IMR-90 (cell line): Measurements from ENCODE around the gene KLF13. TPM values are rescaled to one million over a fixed set of nuclear protein-coding genes. Genes with fewer than 3 reads are reported as not detected.

Experiments used
- ATAC-seq: fragments of 200-7000 bp; cut with Tn5 transposase; 2 replicates; pipeline ENCODE4 v1.9.1; 2020; ENCODE audit warnings: low read depth, mild to moderate bottlenecking, moderate library complexity
- BruUV-seq: library from RNA; stranded (reverse); fragments of 400-500 nt; replicated peaks from 2 replicates; lab custom pipeline; 2021; lab: Mats Ljungman, UMichigan
- CTCF ChIA-PET: fragments of 300-600 bp; formaldehyde crosslinking; extraction: SDS; loops from one replicate; lab custom pipeline; 2021; ENCODE audit warnings: antibody characterized with exemption; lab: Yijun Ruan, JAX
- POLR2A ChIA-PET: fragments of 300-600 bp; sonication (Branson Sonifier 250); formaldehyde crosslinking; loops from one replicate; lab custom pipeline; 2022; ENCODE audit warnings: antibody characterized with exemption; ENCODE audit not compliant: unreplicated experiment; lab: Charles Lee
- DNase-seq: peaks from one replicate; pipeline ENCODE4 v3.0.0; 2013
- H2AFZ ChIP-seq: replicated peaks from 2 replicates; pipeline ENCODE3; 2013; ENCODE audit warnings: low read length, mild to moderate bottlenecking; ENCODE audit not compliant: poor library complexity
- H2AK5ac ChIP-seq: 2 replicates; pipeline ENCODE4 v1.6.1; 2013; ENCODE audit warnings: low read depth, low read length, inconsistent platforms
- H2AK9ac ChIP-seq: replicated peaks from 2 replicates; pipeline ENCODE3; 2013; ENCODE audit warnings: mild to moderate bottlenecking, low read depth, low read length, moderate library complexity; ENCODE audit not compliant: poor library complexity
- H2BK120ac ChIP-seq: 2 replicates; pipeline ENCODE4 v1.6.1; 2013; ENCODE audit warnings: low read depth, low read length, inconsistent platforms
- H2BK15ac ChIP-seq: 3 replicates; pipeline ENCODE4 v1.6.1; 2013; ENCODE audit warnings: low read depth, low read length, inconsistent platforms
- H2BK20ac ChIP-seq: 2 replicates; pipeline ENCODE4 v1.6.1; 2013; ENCODE audit warnings: low read depth, mild to moderate bottlenecking, inconsistent platforms, low read length, moderate library complexity
- H2BK5ac ChIP-seq: 2 replicates; pipeline ENCODE4 v1.6.1; 2013; ENCODE audit warnings: mild to moderate bottlenecking, low read depth, low read length, inconsistent platforms; ENCODE audit not compliant: poor library complexity, severe bottlenecking
- H3K14ac ChIP-seq: replicated peaks from 2 replicates; pipeline ENCODE4 v1.6.1; 2013; ENCODE audit warnings: low read depth, low read length, inconsistent platforms
- H3K18ac ChIP-seq: 2 replicates; pipeline ENCODE4 v1.6.1; 2013; ENCODE audit warnings: low read depth, low read length, control low read depth
- H3K23ac ChIP-seq: 2 replicates; pipeline ENCODE4 v1.6.1; 2013; ENCODE audit warnings: low read depth, low read length, inconsistent platforms
- H3K27ac ChIP-seq: 2 replicates; pipeline ENCODE4 v1.5.1; 2013; ENCODE audit warnings: mild to moderate bottlenecking, control low read depth, low read length; ENCODE audit not compliant: insufficient read depth
- H3K27me3 ChIP-seq: 2 replicates; pipeline ENCODE4 v1.6.1; 2013; ENCODE audit warnings: low read length; ENCODE audit not compliant: control insufficient read depth, insufficient read depth
- H3K36me3 ChIP-seq: 2 replicates; pipeline ENCODE4 v1.6.1; 2013; ENCODE audit warnings: low read length, mixed read lengths; ENCODE audit not compliant: control insufficient read depth, insufficient read depth
- H3K4ac ChIP-seq: 2 replicates; pipeline ENCODE4 v1.6.1; 2013; ENCODE audit warnings: low read depth, low read length, inconsistent platforms
- H3K4me1 ChIP-seq: 2 replicates; pipeline ENCODE4 v1.6.1; 2013; ENCODE audit warnings: low read length, mixed read lengths; ENCODE audit not compliant: control insufficient read depth, insufficient read depth
- H3K4me2 ChIP-seq: 2 replicates; pipeline ENCODE4 v1.6.1; 2013; ENCODE audit warnings: low read depth, mild to moderate bottlenecking, control low read depth, low read length, moderate library complexity
- H3K4me3 ChIP-seq: 2 replicates; pipeline ENCODE4 v1.5.1; 2013; ENCODE audit warnings: low read depth, mild to moderate bottlenecking, control low read depth, low read length, moderate library complexity; ENCODE audit not compliant: insufficient read depth
- H3K56ac ChIP-seq: 2 replicates; pipeline ENCODE4 v1.6.1; 2013; ENCODE audit warnings: low read length, inconsistent platforms; ENCODE audit not compliant: insufficient read depth; ENCODE audit errors: extremely low read depth
- H3K79me1 ChIP-seq, 2 experiments: 2 replicates each; pipeline ENCODE4 v1.6.1; 2013; ENCODE audit warnings: low read length in 2 of 2, inconsistent platforms in 1 of 2, low read depth in 1 of 2
- H3K9ac ChIP-seq: 2 replicates; pipeline ENCODE4 v1.6.1; 2013; ENCODE audit warnings: low read depth, low read length, control low read depth
- H3K9me1 ChIP-seq: 2 replicates; pipeline ENCODE4 v1.6.1; 2013; ENCODE audit warnings: low read length, inconsistent platforms; ENCODE audit not compliant: insufficient read depth
- H3K9me3 ChIP-seq: 2 replicates; pipeline ENCODE4 v1.6.1; 2013; ENCODE audit warnings: low read length; ENCODE audit not compliant: control insufficient read depth, insufficient read depth
- H4K20me1 ChIP-seq: 2 replicates; pipeline ENCODE4 v1.6.1; 2013; ENCODE audit warnings: low read length, inconsistent platforms; ENCODE audit not compliant: insufficient read depth
- H4K5ac ChIP-seq: 2 replicates; pipeline ENCODE4 v1.6.1; 2013; ENCODE audit warnings: mild to moderate bottlenecking, low read depth, low read length, control low read depth
- H4K8ac ChIP-seq, 2 experiments: 2 replicates each; pipeline ENCODE4 v1.6.1; 2013; ENCODE audit warnings: low read depth in 2 of 2, low read length in 2 of 2, control low read depth in 1 of 2, inconsistent platforms in 1 of 2
- H4K91ac ChIP-seq: 2 replicates; pipeline ENCODE4 v1.6.1; 2013; ENCODE audit warnings: low read depth, low read length, inconsistent platforms; ENCODE audit not compliant: insufficient read depth
- CHD1 ChIP-seq: IDR thresholded peaks from 2 replicates; pipeline ENCODE4 v1.6.1; 2012; ENCODE audit warnings: low read depth, low read length, improper control_type of control experiment
- FOS ChIP-seq: fragments of 150-350 bp; IDR thresholded peaks from 2 replicates; pipeline ENCODE4 v1.6.1; 2016; ENCODE audit warnings: low read depth, low read length
- MAZ ChIP-seq: IDR thresholded peaks from 2 replicates; pipeline ENCODE4 v1.6.1; 2012; ENCODE audit warnings: low read depth, mild to moderate bottlenecking, low read length, improper control_type of control experiment, moderate library complexity, borderline replicate concordance
- MXI1 ChIP-seq: IDR thresholded peaks from 2 replicates; pipeline ENCODE4 v1.6.1; 2012; ENCODE audit warnings: low read depth, mild to moderate bottlenecking, low read length, moderate library complexity, borderline replicate concordance
- NFE2L2 ChIP-seq: fragments of 150-350 bp; IDR thresholded peaks from 2 replicates; pipeline ENCODE4 v1.6.1; 2016; ENCODE audit warnings: low read depth, mild to moderate bottlenecking, low read length
- RAD21 ChIP-seq: IDR thresholded peaks from 2 replicates; pipeline ENCODE4 v1.6.1; 2012; ENCODE audit warnings: low read length, improper control_type of control experiment
- WGBS, 2 experiments: methylation state at CpG; one replicate each; pipeline versions ENCODE4 v1.1.5 to v1.1.7; 2013; ENCODE audit warnings: missing lambda C conversion rate in 2 of 2; ENCODE audit not compliant: insufficient read length in 1 of 2; ENCODE audit errors: extremely low coverage in 2 of 2; 5-methylcytosine and 5-hydroxymethylcytosine counted together
- dilution Hi-C: fragments of 300-500 bp; cut with HindIII; formaldehyde crosslinking; loops from one replicate; pipeline ENCODE4 v1.14.3; 2018; ENCODE audit warnings: low sequenced_read_pairs; ENCODE audit not compliant: unreplicated experiment
- in situ Hi-C: fragments of 300-500 bp; cut with MboI; formaldehyde crosslinking; loops from 3 replicates; pipeline ENCODE4 v1.14.3; 2019; ENCODE audit warnings: low sequenced_read_pairs, inconsistent platforms, mixed read lengths
- intact Hi-C: fragments of 100-400 bp; cut with micrococcal nuclease; formaldehyde crosslinking; loops from 2 replicates; pipeline ENCODE4 v1.10.0; 2022
- polyA plus RNA-seq, 3 experiments: library from polyadenylated mRNA; depleted of rRNA; stranded (reverse); fragments of >200 nt; gene quantifications; 2 replicates each; pipeline ENCODE4 v1.2.3, GENCODE V29; 2012; ENCODE audit warnings: low replicate concordance in 1 of 3
- total RNA-seq: library from RNA; depleted of rRNA; stranded (reverse); fragments of >200 nt; gene quantifications from 2 replicates; pipeline ENCODE4 v1.2.3, GENCODE V29; 2012
- TF ChIP-seq, protein P1 (sequence below): fragments of 150-350 bp; IDR thresholded peaks from 2 replicates; pipeline ENCODE4 v1.6.1; 2017; ENCODE audit warnings: mild to moderate bottlenecking, antibody characterized with exemption, low read length, low read depth
- TF ChIP-seq, protein P2 (sequence below): conservative IDR thresholded peaks from 2 replicates; pipeline ENCODE4 v1.5.1; 2012; ENCODE audit warnings: mild to moderate bottlenecking, low read depth, low read length, improper control_type of control experiment
- TF ChIP-seq, protein P3 (sequence below): fragments of 150-350 bp; IDR thresholded peaks from 2 replicates; pipeline ENCODE4 v1.6.1; 2016; ENCODE audit warnings: low read depth, mild to moderate bottlenecking, low read length, moderate library complexity, borderline replicate concordance

Gene KLF13
- total and polyA plus RNA-seq, 2 of the 4 experiments (the other 2 are of a cell fraction), result 9.5 to 10.6 TPM

DNA sequence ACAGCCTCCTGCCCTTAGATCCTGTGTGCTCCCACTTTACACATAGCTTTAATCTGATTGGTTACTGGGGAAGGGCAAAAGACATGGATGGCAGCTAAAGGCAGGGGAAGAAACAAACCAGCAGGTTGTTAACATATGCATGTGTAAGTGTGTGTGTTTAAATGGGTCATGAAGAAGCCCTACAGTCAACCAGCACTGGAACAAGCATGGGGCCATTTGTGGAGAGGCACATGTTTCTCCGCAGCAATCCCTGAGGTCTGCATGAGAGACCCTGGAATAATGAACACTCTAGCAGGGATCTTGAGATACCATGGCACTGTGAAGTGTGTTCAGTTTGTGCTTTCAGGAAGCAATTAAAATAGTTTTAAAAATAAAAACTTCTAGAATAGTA, 6.0 kb downstream of the KLF13 start:
- no peak overlapping the region for H3K14ac ChIP-seq
- H3K9me3 ChIP-seq, result no peaks in the 10 kb centered on the region
- H3K9ac ChIP-seq, result no peak overlapping the region
- no peak overlapping the region for H2BK20ac ChIP-seq
- no peak overlapping the region for H2BK120ac ChIP-seq
- DNase-seq (no peak), ATAC-seq (no peak)
- no peak overlapping the region for H2AK9ac ChIP-seq
- no peak overlapping the region for H2AFZ ChIP-seq
- in situ Hi-C loops (no loop called here), intact Hi-C loops (no loop called here), dilution Hi-C loops (no loop called here)
- H2BK5ac ChIP-seq, result no peak overlapping the region
- H2BK15ac ChIP-seq, result no peak overlapping the region
- no peak overlapping the region for H3K18ac ChIP-seq
- H4K5ac ChIP-seq, result no peak overlapping the region
- no peak overlapping the region for H3K23ac ChIP-seq
- CTCF ChIA-PET, result no interaction called here
- no peak overlapping the region for H3K4ac ChIP-seq
- H3K27ac ChIP-seq, result no peak overlapping the region
- no peak overlapping the region for H3K4me2 ChIP-seq
- H3K4me3 ChIP-seq, result no peak overlapping the region
- H3K36me3 ChIP-seq, result no peaks in the 10 kb centered on the region
- peaks cover 84% of the 10 kb centered on the region for H4K20me1 ChIP-seq
- H4K91ac ChIP-seq, result no peak overlapping the region
- WGBS, 2 experiments, result no CpG with 5 or more reads among the region's 1 CpG
- H2AK5ac ChIP-seq, result no peak overlapping the region
- no peak overlapping the region for H3K56ac ChIP-seq
- H3K4me1 ChIP-seq, result peaks cover 2% of the 10 kb centered on the region; the same call in 1 of the 2 replicates
- BruUV-seq, result no TSS peak
- POLR2A ChIA-PET, result no interaction called here
- peaks cover 34 to 89% of the 10 kb centered on the region in 2 experiments for H3K79me1 ChIP-seq
- no peak overlapping the region for H4K8ac ChIP-seq
- TF ChIP-seq MXI1 (no peak), CHD1 (no peak), MAZ (no peak), RAD21 (no peak), FOS (no peak), NFE2L2 (no peak)
- TF ChIP-seq, protein P1, sequence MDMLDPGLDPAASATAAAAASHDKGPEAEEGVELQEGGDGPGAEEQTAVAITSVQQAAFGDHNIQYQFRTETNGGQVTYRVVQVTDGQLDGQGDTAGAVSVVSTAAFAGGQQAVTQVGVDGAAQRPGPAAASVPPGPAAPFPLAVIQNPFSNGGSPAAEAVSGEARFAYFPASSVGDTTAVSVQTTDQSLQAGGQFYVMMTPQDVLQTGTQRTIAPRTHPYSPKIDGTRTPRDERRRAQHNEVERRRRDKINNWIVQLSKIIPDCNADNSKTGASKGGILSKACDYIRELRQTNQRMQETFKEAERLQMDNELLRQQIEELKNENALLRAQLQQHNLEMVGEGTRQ, result no peak
- TF ChIP-seq, protein P2, sequence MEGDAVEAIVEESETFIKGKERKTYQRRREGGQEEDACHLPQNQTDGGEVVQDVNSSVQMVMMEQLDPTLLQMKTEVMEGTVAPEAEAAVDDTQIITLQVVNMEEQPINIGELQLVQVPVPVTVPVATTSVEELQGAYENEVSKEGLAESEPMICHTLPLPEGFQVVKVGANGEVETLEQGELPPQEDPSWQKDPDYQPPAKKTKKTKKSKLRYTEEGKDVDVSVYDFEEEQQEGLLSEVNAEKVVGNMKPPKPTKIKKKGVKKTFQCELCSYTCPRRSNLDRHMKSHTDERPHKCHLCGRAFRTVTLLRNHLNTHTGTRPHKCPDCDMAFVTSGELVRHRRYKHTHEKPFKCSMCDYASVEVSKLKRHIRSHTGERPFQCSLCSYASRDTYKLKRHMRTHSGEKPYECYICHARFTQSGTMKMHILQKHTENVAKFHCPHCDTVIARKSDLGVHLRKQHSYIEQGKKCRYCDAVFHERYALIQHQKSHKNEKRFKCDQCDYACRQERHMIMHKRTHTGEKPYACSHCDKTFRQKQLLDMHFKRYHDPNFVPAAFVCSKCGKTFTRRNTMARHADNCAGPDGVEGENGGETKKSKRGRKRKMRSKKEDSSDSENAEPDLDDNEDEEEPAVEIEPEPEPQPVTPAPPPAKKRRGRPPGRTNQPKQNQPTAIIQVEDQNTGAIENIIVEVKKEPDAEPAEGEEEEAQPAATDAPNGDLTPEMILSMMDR, result no peak
- TF ChIP-seq, protein P3, sequence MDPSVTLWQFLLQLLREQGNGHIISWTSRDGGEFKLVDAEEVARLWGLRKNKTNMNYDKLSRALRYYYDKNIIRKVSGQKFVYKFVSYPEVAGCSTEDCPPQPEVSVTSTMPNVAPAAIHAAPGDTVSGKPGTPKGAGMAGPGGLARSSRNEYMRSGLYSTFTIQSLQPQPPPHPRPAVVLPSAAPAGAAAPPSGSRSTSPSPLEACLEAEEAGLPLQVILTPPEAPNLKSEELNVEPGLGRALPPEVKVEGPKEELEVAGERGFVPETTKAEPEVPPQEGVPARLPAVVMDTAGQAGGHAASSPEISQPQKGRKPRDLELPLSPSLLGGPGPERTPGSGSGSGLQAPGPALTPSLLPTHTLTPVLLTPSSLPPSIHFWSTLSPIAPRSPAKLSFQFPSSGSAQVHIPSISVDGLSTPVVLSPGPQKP, result no peak
- no peaks in the 10 kb centered on the region for H3K27me3 ChIP-seq
- H3K9me1 ChIP-seq, result peaks cover 30% of the 10 kb centered on the region
